NOMO-1 treated with DMSO at 0.1 percent for 48 hours (cell line): ENCODE data around the gene OR5L2.
"Not testable (repeated sequence)": the region's sequence is repeated elsewhere in the genome, so short reads cannot be mapped to it uniquely, and the experiment has no call there.

ENCODE experiments used
- DNase-seq: peaks from one replicate; lab custom pipeline; 2025; ENCODE audit not compliant: unreplicated experiment; lab: John Stamatoyannopoulos, UW

Gene OR5L2

DNA sequence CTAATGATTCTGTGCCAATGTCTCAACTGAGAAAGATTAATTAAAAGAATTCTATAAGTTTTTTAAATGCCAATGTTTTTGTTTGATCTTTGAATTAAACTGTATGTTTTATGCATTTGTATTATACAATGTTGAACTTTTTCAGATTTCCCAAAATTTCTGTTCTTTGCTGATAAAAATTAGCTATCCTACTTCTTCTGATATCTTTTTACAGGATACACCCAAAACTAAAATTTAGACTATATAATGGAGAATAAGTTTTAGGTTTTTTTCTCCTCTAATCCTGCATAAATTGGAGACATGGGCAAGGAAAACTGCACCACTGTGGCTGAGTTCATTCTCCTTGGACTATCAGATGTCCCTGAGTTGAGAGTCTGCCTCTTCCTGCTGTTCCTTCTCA lies at the start of gene OR5L2:
Gene OR5L2, plus strand, starts transcription at position 301 of the 400 bp plus-strand sequence. Its CDS starts 0 bp downstream, at position 301.
- no peak for DNase-seq

DNA sequence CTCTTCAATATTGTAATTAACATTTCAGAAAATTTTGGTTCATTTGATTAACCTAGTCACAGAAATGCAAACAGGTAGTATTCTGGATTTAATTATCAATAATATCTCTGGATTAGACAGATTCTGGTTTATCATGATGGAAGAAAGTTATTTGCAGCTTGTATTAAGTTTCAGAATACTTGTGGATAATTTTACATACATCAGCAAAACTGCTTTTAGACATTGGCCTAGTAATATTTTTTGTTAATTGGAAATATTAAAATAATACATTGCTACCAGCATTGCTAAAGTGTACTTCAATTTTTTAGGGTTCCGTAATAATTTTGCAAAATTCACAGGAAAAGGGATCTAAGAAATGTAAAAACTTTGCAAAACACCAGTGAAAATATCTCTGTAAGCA lies 35.4 kb upstream of the OR5L2 start:
- no peak for DNase-seq

DNA sequence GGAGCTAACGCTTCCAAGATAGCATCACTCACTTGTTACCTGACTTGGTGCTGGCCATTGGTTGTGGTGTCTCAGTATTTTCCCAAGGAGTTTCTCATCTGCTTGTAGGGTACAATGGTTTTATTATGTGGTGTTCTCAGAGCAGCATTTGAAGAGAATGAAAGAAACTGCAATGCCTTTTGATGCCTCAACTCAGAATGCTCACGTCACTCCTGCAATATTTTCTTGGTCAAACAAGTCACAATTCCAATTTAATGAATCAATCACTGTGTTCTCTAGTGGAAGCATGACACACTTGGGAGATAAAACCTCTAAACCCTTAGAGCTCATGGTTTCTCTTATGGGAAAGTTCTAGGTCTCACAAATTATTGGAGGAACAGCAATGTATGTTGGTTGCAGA lies 33.7 kb upstream of the OR5L2 start:
- no peak for DNase-seq

DNA sequence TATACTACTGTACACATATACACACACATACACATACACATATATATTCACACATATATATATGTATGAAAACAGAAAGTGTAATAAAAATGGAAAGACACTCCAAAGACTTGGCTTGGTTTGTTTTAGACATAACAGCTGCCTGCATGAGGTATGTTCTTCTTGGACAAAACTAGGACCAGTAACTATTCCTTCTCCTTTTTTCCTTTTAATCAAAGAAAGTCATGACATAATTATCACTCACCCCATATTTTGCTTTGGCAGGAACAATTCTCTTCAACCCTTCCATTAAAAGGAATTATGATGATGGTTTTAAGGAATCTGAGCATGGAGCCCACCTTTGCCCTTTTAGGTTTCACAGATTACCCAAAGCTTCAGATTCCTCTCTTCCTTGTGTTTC lies 31.8 kb upstream of the OR5L2 start, which contains the start of gene OR5D14:
Gene OR5D14, plus strand, starts transcription at position 301 of the 400 bp plus-strand sequence. Its CDS starts 0 bp downstream, at position 301.
- DNase-seq = no peak

DNA sequence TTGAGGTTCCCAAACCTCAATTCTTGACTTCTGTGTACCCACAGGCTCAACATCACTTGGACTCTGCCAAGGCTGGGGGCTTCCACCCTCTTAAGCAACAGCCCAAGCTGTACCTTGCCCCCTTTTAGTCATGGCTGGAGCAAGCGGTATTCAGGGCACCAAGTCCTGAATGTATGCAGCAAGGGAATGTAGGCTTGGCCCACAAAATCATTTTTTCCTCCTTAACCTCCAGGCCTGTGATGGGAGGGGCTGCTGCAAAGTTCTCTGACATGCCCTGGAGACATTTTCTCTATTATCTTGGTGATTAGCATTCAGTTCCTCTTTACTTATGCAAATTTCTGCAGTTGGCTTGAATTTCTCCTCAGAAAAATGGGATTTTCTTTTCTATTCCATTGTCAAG lies 20.8 kb upstream of the OR5L2 start:
- no peak for DNase-seq

DNA sequence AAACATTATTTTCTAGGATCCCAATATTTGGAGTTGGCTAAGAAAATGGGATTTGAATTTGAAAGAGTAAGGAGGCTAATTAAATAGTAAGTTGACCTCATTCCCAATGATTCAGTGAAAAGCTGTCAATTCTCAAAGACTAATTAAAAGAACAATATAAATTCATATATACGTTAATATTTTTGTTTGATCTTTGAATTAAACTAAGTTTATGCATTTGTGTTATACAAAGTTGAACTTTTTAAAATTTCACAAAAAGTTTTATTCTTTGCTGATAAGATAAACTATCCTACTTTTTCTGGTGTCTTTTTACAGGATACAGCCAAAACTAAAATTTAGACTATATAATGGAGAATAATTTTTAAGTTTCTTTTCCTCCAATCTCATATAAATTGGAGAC lies 16.0 kb upstream of the OR5L2 start, which contains the start of gene OR5L1:
Gene OR5L1, plus strand, starts transcription at position 301 of the 400 bp plus-strand sequence. CDS start 100 bp downstream, outside the sequence.
- no peak for DNase-seq

DNA sequence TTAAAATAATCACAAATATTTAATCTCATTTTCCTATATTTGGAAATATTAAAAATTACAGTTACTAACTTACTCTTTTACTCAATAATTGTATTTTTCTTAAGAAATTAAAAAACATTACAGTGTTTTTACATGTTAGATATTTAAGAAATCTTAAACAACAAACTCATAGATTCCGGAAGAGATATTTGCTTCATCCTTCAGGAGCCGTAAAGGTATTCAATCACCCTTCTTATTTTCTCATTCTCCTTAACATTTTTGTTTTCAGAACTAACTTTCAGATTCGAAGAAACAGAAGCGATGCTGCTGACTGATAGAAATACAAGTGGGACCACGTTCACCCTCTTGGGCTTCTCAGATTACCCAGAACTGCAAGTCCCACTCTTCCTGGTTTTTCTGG lies 7.7 kb upstream of the OR5L2 start, which contains the start of gene OR5D18:
Gene OR5D18, plus strand, starts transcription at position 301 of the 400 bp plus-strand sequence. Its CDS starts 0 bp downstream, at position 301.
- DNase-seq = no peak

DNA sequence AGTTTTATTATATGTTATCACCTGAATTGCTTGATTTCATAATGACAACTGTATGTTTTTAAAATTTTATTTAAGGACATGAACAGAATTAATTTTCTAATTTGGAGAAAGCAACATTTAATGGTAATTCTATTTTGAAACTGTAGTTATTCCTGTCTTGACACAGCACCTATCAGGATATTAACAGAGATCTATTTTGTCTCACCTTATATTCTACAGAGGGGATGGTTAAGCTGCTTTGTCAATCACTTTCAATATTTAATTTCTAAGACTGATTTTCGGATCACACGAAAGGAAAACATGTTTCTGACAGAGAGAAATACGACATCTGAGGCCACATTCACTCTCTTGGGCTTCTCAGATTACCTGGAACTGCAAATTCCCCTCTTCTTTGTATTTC lies 11.4 kb downstream of the OR5L2 start, which contains the start of gene OR5D16:
Gene OR5D16, plus strand, starts transcription at position 301 of the 400 bp plus-strand sequence. Its CDS starts 0 bp downstream, at position 301.
- DNase-seq = no peak

DNA sequence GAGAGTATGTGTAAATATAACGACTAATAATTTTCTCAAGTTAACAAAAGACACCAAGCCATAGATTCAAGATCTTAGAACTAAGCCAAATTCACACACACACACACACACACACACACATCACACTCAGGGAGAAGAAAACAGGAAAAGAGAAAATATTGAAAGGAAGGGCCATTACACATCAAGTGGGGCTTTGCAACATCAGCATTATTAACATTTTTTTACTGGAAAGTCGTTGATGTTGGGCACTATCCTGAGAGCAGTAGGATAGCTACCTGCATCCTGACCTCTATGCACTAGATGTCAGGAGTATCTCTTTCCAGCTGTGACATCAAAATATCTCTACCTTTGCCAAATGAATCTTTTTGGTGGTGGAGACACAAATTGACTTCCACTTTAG lies 20.4 kb downstream of the OR5L2 start:
- DNase-seq = no peak

DNA sequence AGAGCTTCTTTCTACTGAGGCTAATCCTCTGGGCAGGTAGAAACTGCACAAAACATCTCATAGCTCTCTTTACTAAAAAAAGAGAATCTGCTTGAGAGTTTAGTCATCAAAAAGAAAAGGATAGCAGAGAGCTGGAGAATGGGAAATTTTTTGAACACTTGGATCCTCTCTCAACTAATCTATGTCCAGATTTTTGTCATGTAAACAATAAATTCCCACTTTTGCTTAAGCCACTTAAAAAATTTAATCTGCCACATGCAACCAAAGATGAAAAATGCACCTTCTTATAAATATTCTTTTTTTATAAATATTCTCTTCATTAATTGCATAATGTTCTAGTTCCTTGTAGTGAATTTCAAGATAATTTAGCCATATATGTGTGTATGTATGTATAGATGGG lies 22.0 kb downstream of the OR5L2 start:
- no peak for DNase-seq

DNA sequence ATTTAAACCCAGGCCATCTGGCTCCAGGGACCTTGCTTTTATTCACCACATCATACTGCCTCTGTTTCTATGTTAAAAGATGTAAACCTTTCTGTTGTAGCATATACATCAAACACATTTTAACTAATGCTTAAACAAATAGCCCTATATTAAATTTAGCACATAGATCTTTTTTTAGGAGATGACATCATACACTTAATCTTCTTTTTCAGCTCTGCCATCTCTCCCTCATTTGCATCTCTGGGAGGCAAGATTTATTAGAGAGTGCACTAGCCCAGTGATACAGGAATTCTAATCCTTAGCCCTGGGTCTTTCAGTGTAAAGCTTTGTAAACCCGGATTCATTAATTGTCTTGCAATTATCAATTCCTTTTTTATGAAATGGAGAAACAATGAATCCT lies 25.1 kb downstream of the OR5L2 start:
- DNase-seq = no peak

DNA sequence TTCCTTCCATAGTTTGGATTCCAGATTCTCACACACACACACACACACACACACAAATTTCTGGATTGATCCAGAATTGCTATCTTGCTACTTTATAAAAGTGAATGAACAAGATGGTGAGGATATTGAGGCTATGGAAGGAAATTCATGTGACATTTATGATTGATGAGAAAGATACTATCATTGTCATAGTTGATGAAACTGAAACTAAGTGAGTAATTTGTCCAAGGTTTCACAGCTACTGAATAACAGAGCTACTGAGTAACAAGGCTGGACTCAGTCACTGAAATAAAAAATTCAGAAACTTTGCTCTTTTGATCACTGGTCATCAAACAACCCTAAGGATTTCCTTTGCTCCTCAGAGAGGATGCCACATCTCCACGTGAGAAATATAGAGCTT lies 27.7 kb downstream of the OR5L2 start:
- DNase-seq = no peak

DNA sequence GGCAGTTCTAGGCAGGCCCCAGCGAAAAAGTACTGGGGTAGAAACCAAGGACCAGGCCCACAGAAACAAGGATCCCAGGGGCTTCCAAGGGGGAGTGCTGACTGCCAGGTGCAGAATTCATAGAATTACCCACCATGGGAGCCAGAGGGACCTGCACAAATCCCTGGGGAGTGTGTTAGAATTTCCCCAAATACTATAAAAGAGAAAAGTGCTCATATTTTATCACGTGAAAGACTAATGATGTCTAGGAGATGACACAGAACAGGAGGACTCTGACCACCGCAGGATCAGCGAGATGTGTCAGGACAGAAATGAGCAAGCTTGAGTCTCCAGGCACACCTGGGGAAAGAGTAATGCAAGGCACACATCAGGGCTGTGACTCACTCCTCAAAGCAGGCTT lies 40.3 kb downstream of the OR5L2 start:
- not testable (repeated sequence) for DNase-seq

DNA sequence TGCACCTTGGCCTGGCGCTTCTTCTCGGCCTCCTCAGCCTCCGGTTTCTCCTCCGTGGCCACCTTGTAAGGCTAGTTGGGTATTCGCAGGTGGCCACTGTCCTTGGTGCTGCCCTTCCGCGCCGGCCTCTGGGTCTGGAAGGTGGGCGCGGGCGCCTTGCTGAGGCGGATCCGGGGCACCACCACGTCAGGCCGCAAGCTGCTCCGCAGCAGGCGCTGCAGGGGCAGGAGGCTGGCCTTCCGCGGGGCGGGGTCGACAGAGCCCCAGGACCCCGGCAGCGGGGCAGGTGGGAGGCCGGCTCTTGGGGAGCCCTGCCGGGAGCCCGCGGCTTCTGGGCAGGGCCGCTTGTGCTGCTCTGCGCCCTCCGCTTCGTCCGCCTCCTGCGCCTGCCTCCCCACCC lies 45.7 kb downstream of the OR5L2 start:
- not testable (repeated sequence) for DNase-seq

DNA sequence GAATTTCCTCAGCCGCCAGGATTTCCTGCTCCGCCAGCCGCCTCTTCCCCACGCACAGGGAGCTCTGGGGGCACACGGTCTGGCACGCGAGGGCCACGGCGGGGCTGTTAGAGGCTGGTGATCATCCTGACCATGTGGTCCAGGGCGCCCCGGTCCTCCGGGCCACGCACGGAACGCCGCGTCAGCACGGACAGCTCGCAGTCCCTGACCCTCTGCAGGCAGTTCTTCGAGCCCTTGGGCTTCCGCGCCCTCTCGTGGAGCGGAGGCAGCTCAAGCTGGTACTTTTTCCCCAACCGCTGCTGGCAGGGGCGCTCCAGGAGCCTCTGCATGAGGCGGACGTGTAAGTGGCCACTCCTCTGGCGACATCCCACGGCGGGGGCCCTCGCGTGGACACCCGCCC lies 46.1 kb downstream of the OR5L2 start:
- DNase-seq = not testable (repeated sequence)
